KG1 (cell line): ENCODE results near the gene MICAL1.

Source experiments
- DNase-seq: peaks from one replicate; lab custom pipeline; 2025; lab: John Stamatoyannopoulos, UW

The MICAL1 gene

DNA sequence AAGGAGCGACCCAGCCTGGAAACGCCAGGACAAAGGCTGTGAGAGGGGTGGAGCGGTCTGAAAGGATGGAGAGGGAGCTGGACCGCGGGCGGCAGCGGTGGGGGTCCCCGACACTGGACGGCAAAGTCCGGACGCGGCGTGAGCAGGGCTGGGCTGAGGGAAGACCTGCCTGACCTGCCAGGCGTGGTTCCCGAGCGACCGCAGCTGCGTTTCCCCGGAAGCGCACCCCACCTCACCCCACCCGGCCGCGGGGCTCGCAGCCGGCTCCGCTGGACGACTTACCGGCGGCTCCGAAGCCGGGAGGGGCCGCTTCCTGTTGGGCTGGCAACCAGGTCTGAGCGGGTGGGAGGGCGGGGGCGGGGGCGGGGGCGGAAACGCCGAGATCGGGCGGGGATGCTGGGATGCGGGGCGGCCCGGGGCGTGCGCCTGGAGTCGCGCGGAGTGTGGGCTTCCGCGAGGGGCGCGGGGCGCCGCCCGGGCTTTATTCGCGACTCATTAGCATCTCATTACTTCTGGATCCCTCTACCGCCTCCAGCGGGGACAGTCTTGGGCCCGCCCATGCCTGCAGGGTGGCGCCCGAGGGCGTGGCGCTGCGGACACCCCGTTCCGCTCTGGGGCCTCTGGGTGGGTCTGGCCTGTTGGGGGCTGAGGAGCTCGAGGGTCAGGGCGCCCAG is at the start of gene MICAL1:
Gene MICAL1, minus strand, starts transcription at position 336 of the 674 bp plus-strand sequence. CDS start 1,576 bp downstream, outside the sequence.
- peak; percentile 41 for DNase-seq

- DNase-seq, result no peak
These were observed 48.0 kb upstream of the MICAL1 start for GRCh38 chr6:109503327-109504224.

DNA sequence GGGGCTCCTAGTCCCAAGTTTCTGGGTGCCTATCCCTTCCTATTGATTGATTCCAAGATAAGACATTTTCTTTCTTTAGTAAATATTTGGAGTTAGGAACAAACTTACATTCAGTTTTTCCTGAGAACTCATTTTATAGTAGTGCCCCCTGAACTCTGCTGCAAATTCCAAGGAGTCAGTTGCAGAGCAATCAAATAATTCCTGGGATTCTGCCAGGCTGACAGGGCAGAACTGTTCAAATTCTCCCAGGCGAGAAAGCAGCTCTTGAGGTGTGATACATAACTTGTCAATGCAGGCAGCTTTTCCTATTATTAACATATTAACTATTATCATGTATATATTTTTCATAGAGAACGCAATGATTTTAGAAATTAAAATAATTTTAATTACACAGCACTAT is 43.4 kb upstream of the MICAL1 start:
- DNase-seq, result no peak

- DNase-seq, result no peak
These were observed 42.5 kb upstream of the MICAL1 start for GRCh38 chr6:109498052-109498451.

- no peak for DNase-seq
These were observed 40.6 kb upstream of the MICAL1 start for GRCh38 chr6:109496036-109496772.

GRCh38 chr6:109493865-109494264 is 38.3 kb upstream of the MICAL1 start:
- peak; percentile 36 for DNase-seq

DNA sequence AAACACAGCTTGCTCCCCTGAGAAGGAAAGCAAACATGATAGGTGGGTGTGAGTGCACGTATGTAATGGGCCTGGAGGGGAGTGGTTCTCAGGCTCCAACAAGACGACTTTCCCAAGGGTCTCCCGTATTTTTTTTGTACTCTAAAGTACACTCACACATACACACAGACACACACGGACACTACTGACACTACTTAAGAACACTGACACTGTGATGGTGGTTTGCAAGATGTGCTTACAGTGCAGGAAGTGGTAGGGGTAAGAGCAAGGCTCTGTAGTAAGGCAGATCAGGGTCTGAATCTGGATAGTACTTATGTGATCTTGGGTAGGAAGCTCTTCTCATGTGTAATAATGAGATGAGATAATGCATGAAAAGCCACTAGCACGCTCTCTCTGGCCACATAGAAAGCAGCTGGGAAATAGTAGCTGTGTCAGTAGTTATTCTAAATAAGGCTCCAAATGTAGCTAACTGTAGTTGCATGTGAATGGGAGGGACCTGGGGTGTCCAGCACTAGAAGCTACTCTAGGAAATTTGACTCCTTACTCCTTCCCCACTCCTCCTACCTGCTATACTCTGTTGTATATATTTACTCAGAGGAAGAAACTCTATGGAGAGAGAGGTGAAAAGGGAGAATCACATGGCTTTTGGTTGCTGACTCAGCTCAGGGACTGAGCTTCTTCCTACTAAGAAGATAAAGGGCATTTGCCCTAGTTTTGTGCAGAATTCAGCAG is 35.8 kb upstream of the MICAL1 start:
- DNase-seq, result peak; percentile 18

- DNase-seq, result no peak
These were observed 35.1 kb upstream of the MICAL1 start for GRCh38 chr6:109490713-109491112.

GRCh38 chr6:109488001-109488400 is 32.4 kb upstream of the MICAL1 start:
- no peak for DNase-seq

DNA sequence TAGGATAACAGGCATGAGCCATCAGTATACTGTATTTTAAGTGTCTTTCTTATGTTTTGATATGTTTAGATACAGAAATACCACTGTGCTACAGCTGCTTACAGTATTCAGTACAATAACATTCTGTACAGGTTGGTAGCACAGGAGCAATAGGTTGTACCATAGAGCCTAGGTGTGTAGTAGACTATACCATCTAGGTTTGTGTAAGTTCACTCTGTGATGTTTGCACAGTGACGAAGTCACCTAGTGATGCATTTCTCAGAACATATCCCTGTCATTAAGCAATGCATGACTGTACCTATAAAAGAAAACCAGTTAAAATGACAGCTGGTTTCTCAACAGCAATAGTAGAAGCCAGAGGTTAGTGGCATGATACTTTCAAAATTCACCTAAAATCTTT is 30.5 kb upstream of the MICAL1 start:
- DNase-seq, result no peak

- no peak for DNase-seq
These were observed 29.8 kb upstream of the MICAL1 start for GRCh38 chr6:109485266-109485935.

DNA sequence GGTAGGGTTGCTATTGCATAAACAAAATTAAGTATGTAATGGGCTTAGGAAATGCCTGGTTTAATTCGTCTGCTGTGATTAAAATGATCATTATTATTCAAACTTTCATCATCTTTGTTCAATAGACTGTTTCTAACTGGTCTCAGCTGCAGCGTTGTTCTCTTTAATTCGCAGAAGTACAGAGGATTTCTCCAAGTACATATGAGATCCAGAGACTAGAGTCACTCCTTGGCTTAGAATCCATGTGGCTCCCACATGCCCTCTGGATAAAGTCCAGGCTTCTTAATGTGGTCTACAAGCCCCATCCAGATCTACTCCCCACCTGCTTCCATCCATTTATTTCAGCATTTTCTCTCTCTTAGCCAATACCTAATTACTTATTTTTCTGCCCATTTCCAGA is 28.6 kb upstream of the MICAL1 start:
- DNase-seq, result no peak

GRCh38 chr6:109483735-109484057 is 28.1 kb upstream of the MICAL1 start:
- no peak for DNase-seq

DNA sequence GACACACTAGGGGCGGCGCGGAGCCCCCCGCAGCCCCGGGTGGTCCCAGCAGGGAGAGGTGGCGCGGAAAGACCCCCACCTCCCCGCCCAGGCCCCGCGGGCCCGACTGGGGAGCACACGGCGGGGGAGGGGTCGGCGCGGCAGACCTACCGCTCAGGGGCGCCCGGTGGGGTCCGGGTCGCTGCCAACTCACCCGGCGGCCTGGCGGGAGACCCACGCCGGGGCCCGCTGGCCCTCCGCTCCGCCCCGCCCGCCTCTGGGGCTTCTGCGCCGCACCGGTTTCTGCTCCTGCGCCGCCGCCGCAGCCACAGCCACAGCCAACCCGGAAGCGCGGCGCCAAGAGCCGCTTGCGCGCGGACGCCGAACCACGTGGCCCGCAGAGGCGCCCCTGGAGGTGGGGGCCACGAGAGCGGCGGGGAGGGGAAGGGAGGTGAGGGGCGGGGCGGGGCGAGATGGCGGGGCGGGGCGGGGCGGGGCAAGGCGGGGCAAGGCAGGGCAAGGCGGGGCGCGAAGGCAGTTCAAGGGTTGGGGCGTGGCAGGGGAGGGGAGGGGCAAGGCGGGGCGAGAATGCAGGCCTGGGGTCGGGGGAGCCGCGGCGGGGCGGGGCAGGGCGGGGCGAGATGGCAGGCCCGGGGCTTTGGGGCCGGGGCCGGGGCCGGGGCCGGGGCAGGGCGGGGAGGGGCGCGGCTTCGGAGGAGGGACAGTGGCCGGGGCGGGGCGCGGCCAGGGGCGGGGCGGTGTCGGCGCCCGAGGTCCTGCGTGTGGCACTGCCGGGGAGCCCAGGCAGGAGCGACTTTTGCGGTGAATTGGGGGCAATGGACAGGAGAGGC is 27.5 kb upstream of the MICAL1 start, which contains the start of gene ZBTB24:
Gene ZBTB24, minus strand, starts transcription at position 315 of the 830 bp plus-strand sequence. CDS start 1,193 bp downstream, outside the sequence.
- peak; percentile 48 for DNase-seq

DNA sequence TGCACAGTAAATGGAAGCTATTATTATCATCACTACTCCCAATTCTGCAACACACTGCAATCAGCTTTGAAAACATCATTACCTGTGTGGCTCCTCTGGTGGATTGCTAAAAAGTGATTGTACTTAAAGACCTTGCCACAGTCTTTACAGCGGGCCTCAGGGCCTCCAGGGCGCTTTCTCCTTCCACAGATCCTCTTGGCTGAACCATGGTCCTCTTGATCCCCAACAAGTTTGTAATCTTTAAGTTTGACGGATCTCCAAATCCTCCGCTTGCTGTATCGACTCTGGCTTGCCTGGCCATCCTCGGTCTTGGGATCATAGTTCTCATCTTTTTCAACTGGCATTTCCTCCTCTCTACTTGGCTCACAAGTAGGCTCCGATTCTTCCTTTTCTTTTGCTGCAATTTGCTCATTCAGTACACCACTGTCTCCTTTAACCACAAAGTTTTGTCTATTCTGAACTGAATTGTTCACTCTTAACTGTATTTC is 25.5 kb upstream of the MICAL1 start:
- DNase-seq, result no peak

DNA sequence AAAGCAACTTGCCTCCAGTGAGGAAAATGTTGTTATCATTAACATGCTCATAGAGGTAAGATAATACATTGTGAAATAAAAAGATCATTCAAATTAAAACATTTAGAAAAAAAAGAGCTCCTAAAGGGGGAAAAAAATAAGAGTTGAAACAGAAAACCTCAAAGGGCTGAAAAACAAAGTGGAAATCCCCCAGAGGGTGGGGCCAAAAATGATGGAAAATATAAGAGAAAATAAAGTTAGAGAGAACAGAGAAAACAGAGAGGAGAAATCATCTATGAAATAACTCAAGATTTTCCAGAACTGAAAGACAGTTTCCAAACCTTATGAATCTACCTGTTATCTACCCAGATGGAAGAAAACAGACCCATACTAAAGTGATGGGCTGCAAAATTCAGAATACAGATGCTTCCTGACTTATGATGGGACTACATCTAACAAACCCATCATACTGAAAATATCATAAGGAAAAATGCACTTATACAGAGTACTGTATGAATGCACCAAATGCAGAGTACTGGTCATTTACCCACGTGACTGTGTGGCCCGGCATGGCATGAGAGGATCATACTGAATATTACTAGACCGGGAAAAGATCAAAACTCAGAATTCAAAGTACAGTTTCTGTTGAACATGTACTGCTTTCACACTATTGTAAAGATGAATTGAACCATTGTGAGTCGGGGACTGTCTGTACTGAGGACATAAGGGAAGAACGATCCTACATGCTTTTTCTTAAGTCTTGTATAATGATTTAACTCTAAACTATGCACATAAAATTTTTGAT is 23.5 kb upstream of the MICAL1 start:
- no peak for DNase-seq

DNA sequence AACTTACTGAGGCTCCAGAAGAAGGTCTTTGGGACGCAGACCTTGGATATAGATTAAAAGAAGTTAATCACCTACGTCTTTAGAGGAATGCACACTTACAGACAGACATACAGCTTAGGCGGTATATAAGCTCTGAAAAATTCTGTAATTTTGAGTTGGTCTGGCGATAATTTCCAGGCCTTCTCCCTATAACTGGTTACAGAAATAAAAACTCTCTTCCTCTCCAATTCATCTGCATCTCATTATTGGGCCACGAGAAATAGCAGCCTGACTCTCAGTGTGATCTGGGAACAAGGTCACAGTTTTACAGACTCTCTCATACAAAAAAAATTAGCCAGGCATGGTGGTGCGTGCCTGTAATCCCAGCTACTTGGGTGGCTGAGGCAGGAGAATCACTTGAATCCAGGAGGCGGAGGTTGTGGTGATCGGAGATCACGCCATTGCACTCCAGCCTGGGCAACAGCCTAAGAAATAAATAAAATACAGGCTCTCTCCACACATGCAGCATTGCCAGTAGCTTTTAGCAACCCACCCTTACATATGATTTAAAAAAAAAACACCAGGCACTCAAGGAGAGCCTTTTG is 22.7 kb upstream of the MICAL1 start:
- no peak for DNase-seq

GRCh38 chr6:109477725-109478124 is 22.2 kb upstream of the MICAL1 start:
- DNase-seq, result no peak

DNA sequence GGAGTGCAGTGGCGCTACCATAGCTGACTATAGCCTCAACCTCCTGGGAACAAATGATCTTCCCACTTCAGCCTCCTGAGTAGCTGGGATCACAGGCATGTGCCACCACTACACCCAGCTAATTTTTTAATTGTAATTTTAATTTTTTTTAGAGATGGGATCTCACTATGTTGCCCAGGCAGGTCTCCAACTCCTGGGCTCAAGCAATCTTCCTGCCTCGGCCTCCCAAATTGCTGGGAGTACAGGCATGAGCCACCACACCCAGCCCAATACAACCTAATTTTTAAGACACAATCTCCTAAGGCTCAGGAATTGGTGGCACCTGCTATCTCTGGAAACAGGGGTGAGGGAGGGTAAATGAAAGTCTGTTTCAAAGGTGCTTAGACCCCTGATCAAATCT is 21.6 kb upstream of the MICAL1 start:
- DNase-seq, result no peak
